Activated CD8-positive, alpha-beta memory T cell treated with anti-CD3 and anti-CD28 coated beads, Interleukin-2, amount 10 ng/mL, durations not matched to agents 7 days and 5 days (primary cell): ENCODE measurements around the gene ABTB1. TPM values are rescaled to one million over a fixed set of nuclear protein-coding genes. Genes with fewer than 3 reads are reported as not detected.

ENCODE experiments used
- ATAC-seq: fragments of 150-1000 bp; cut with Tn5 transposase; one replicate; pipeline ENCODE4 v1.10.0; 2021; ENCODE audit warnings: moderate library complexity
- CTCF ChIA-PET: fragments of 350-600 bp; sonication (Branson Sonifier 250); formaldehyde crosslinking; loops from one replicate; lab custom pipeline; 2021; ENCODE audit warnings: antibody characterized with exemption; lab: Charles Lee
- DNase-seq: peaks from one replicate; pipeline ENCODE4 v3.0.0-alpha.2; 2020
- H3K27ac Mint-ChIP-seq: one replicate; pipeline ENCODE4 v1.8.0; 2021; ENCODE audit warnings: mild to moderate bottlenecking, mixed read lengths
- H3K27me3 Mint-ChIP-seq: one replicate; pipeline ENCODE4 v1.8.0; 2021; ENCODE audit warnings: mixed read lengths
- H3K36me3 Mint-ChIP-seq: one replicate; pipeline ENCODE4 v1.8.0; 2021; ENCODE audit warnings: mild to moderate bottlenecking, mixed read lengths
- H3K4me1 Mint-ChIP-seq: one replicate; pipeline ENCODE4 v1.8.0; 2021; ENCODE audit warnings: mixed read lengths
- H3K4me3 Mint-ChIP-seq: one replicate; pipeline ENCODE4 v1.8.0; 2021; ENCODE audit warnings: mild to moderate bottlenecking, moderate library complexity, mixed read lengths
- H3K9me3 Mint-ChIP-seq: one replicate; pipeline ENCODE4 v1.8.0; 2022; ENCODE audit warnings: low read depth, mixed read lengths
- total RNA-seq, 2 experiments: library from RNA; stranded (reverse); gene quantifications; one replicate each; pipeline ENCODE4 v1.2.3, GENCODE V29; 2021

Gene ABTB1
- total RNA-seq, 2 experiments from 2014 or later, result 16.0 to 19.4 TPM

DNA sequence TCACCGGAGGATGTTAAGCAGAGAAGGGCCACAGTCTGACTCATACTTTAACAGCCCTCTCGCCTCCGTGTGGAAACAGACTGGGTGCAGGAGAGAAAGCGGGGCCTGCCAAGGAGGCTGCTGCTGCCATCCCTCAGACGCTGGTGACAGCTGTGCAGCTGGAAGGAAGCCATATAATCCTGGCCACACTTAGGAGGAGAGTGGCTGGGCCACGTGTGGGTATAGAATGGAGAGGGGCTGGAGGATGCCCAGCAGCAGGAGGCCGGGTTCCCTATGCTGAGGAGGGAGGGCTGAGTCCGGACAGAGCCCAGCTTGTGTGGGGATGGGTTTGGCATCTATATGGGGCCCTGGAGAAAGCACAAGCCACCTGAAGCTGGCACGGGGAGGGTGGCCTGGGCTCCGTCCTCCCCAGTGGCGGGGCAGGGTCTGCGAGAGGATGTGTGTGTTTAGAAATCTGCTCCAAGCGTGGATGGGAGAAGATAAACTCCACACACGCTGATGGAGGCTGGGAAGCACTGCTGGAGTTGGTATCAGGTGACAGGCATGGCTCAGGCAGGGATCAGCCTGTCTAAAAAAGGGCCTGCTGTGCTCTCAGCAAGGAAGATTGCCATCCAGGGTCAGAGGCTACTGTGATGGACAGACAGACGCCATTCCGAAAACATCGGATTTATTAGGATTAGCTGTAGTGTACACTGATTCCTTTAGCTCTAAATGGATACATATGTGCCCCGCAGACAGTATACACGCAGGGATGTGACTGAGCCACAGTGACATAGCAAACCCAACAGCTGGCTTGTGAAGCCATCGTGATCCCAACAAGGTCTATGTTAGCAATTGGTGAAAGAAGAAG, 15.9 kb downstream of the ABTB1 start:
- Mint-ChIP-seq H3K4me3 (no peak overlapping the region), H3K4me1 (peaks cover under 1% of the 10 kb centered on the region), H3K36me3 (no peaks in the 10 kb centered on the region), H3K27me3 (no peaks in the 10 kb centered on the region), H3K27ac (no peak overlapping the region), H3K9me3 (no peaks in the 10 kb centered on the region)
- CTCF ChIA-PET, result interaction anchor here (0.9 to 1.5 kb wide), 2 partner anchors 37 to 143 kb away, joined by 3 to 4 read pairs; no protein-coding TSS in a partner anchor
- ATAC-seq, result no peak
- no peak for DNase-seq

DNA sequence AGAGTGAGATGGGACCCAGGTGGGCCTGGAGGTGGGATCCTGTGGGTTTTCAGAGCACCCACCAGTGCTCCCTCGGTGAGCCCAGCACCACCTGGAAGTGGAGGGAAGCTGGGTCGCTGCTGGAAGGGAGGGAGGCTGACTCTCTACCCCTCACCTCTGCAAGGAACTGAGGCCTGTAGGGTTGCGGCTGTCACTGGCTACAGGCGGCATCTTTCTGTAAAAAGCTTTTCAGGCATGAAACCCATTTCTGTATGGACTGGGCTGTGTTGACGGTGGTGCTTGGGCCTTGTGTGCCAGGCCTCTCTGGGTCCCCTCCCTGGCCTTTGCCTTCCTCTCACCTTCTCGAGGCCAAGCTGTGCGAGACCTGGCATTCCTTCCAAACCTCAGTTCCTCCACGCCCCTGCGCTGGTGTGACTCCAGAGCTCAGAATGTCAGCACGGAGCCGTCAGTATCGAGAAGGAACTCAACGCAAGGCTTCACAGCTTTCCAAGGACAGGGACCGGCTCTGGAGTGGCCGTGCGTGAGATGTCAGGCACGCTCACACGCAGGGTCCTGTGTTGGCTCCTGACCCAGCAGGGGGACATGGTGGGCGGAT, 16.6 kb downstream of the ABTB1 start:
- Mint-ChIP-seq H3K4me3 (no peak overlapping the region), H3K27me3 (no peaks in the 10 kb centered on the region), H3K36me3 (no peaks in the 10 kb centered on the region), H3K27ac (no peak overlapping the region), H3K9me3 (no peaks in the 10 kb centered on the region), H3K4me1 (no peaks in the 10 kb centered on the region)
- ATAC-seq, result no peak
- no peak for DNase-seq
- CTCF ChIA-PET, result interaction anchor here (0.9 to 1.5 kb wide), 2 partner anchors 38 to 143 kb away, joined by 3 to 4 read pairs; no protein-coding TSS in a partner anchor

DNA sequence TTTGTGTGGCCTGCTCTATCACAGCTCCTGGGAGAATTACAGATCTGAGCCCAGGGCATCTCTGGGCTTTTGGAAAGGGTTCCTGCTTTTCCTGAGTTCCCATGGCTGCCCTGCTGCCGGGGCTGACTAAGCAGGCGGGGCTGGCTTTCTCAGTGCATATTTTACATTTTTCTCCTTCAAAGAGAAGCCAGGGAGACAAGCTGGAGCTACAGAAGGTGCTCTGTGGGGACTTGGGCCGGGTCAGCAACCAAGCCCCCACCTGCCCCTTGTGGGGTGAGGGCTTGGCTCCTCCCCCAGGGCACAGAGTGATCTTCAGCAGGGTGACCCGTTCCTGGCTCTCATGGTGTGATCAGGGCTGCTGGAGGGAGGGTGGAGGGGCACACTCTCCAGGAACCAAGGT, 17.4 kb downstream of the ABTB1 start:
- no peak for ATAC-seq
- CTCF ChIA-PET, result no interaction called here

DNA sequence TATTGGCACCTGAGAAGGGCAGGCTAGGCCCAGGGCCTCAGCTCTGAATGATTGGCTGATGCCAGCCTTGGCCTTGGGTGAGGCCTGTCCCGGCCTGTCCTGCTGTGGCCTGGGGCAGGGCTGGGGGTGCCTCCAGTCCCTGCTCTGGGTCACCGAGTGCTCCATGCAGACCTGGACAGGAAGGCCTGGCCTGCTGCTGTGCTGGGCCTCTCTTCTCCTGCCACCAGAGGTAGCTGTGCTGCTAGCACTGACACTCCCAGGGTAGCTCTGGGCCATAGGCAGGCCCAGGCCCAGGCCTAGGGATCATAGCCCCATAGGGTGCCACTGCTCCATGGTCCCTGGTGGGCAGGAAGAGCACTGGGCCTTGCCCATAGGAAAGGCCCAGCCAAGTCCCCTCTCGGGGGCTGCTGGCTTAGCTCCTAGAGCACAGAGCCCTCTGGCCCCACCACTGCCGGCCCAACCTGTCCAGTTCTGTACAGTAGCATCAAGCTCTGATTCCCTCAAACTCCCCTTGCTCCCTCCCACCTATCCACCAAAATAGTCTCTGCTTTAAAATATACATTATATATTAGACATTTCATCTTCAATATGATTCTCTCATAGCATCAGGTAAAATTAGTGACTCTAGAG, 18.2 kb downstream of the ABTB1 start:
- no peaks in the 10 kb centered on the region for H3K9me3 Mint-ChIP-seq
- no peak overlapping the region for H3K27ac Mint-ChIP-seq
- H3K27me3 Mint-ChIP-seq, result no peaks in the 10 kb centered on the region
- peak; percentile 52 for ATAC-seq
- CTCF ChIA-PET, result interaction anchor here (1.0 to 1.2 kb wide), 3 partner anchors 42 to 141 kb away, joined by 3 to 5 read pairs (median 4); partner anchors contain the start of gene MCM2
- H3K36me3 Mint-ChIP-seq, result no peaks in the 10 kb centered on the region
- H3K4me3 Mint-ChIP-seq, result no peak overlapping the region
- no peaks in the 10 kb centered on the region for H3K4me1 Mint-ChIP-seq
- DNase-seq, result no peak

More for the DNA sequence above, 17.4 kb downstream of the ABTB1 start:
- Mint-ChIP-seq H3K27me3 (no peaks in the 10 kb centered on the region), H3K4me3 (no peak overlapping the region), H3K4me1 (no peaks in the 10 kb centered on the region), H3K9me3 (no peaks in the 10 kb centered on the region), H3K27ac (no peak overlapping the region), H3K36me3 (no peaks in the 10 kb centered on the region)
- no peak for DNase-seq

DNA sequence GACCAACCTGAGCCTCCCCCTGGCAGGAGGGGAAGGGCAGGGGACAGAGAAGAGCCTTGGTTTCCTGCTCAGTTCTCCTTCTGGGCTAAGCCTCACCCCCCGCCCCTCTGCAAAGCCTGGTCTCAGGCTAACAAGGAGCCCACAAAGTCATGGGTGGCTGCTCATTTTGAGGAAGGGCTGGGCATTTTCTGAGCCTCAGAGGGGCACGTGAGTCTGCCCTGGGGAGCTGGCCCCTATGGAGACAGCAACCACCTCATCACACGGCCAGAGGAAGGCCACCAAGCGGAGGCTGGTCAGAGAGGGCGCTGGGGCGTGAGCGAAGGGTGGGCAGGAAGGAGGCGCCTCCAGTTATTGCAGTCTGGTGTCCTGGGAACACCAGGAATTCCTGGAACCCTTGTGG, 18.7 kb downstream of the ABTB1 start:
- H3K4me3 Mint-ChIP-seq, result no peak overlapping the region
- H3K4me1 Mint-ChIP-seq, result no peaks in the 10 kb centered on the region
- no peaks in the 10 kb centered on the region for H3K9me3 Mint-ChIP-seq
- ATAC-seq (no peak), DNase-seq (no peak)
- no peaks in the 10 kb centered on the region for H3K27me3 Mint-ChIP-seq
- CTCF ChIA-PET, result interaction anchor here (1.0 to 1.2 kb wide), 3 partner anchors 42 to 140 kb away, joined by 3 to 5 read pairs (median 4); partner anchors contain the start of gene MCM2
- H3K27ac Mint-ChIP-seq, result no peak overlapping the region
- no peaks in the 10 kb centered on the region for H3K36me3 Mint-ChIP-seq

DNA sequence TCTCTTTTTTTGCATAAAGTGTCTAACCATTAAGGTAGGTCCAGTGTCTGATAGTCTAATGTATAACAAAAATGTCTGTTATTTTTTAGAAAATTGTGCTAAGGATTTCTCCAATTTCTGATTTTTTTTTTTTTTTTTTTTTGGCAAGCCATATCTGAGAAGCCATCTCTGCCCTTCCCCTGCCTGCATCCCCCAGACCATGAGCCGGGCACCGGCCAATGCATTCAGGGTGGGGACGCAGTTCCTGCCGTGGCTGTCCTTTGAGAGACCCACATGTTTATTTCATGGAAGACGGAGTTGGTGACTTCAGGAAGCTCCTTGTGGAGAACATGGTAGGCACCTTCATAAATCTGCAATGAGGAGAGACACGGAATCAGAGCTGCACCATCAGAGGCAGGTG, 19.2 kb downstream of the ABTB1 start:
- DNase-seq, result no peak
- CTCF ChIA-PET, result no interaction called here
- H3K4me1 Mint-ChIP-seq, result peaks cover 4% of the 10 kb centered on the region
- H3K36me3 Mint-ChIP-seq, result no peaks in the 10 kb centered on the region
- no peak overlapping the region for H3K4me3 Mint-ChIP-seq
- H3K9me3 Mint-ChIP-seq, result no peaks in the 10 kb centered on the region
- no peaks in the 10 kb centered on the region for H3K27me3 Mint-ChIP-seq
- no peak for ATAC-seq
- no peak overlapping the region for H3K27ac Mint-ChIP-seq

DNA sequence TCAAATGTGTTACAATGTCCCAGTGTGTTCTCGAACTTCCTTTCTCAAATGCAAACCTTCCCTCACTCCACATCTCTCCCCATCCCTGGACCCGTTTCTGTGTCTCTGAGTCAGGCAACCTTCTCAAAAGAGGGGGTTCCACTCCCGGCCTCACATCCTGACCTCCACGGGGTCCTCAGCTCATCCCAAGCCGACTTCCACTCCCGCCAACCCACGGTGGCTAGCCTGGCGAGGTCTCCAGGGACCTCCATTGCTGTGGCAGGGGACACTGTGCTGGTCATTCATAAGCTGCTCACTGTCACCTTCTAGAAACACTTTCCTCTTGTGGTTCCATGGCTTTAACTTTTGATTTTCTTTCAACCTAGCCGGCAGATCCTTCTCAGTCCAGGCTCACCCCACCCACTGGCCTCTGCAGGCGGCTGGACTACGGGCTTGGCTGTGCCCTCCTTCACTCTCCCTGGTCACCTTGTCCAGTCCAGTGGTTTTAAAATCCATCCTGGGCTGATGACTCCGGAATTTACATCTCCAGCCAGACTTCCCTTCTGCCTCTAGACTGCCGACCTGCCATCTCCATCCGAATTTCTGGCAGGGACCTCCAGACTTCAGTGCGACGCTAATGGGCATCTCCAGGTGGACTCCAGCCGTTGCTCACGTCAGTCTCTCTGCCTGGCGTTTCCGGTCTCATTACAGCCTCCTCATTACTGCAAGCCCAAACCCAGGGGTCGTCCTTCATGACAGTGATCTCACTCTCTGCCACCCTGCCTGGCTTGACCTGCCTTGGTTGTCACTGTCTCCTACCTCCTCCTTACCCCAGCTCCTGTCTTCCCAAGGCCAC, 20.0 kb downstream of the ABTB1 start:
- Mint-ChIP-seq H3K36me3 (no peaks in the 10 kb centered on the region), H3K27ac (no peak overlapping the region)
- DNase-seq, result no peak

DNA sequence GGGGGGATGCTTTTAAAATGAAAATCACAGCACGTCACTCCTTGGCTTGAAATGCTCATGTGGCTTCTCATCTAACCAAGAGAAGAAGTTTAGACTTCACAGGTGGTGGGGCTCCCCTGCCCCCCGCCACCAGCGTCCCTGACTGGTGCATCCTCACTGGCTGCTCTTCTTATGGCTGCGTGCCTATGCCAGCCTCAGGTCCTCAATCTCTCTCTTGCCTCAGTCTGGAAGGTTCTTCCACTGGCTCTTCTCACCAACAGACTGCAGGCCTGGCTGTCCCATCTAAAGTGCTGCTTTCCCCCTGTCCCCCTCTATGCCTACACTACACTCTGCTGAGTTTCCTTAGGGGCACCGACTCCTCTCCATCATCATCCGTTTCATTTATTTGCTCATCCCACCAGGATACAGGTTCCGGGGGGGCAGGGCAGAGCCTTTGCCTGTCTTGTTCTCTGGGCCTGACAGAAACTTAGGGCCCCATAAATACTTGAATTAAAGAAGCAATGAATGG, 20.6 kb downstream of the ABTB1 start:
- CTCF ChIA-PET, result interaction anchor here (1.1 to 4.2 kb wide), 5 partner anchors 10 to 139 kb away, joined by 3 to 29 read pairs (median 5); no protein-coding TSS in a partner anchor
- H3K27ac Mint-ChIP-seq, result no peak overlapping the region
- H3K27me3 Mint-ChIP-seq, result no peaks in the 10 kb centered on the region
- ATAC-seq (no peak), DNase-seq (no peak)
- H3K9me3 Mint-ChIP-seq, result no peaks in the 10 kb centered on the region
- no peak overlapping the region for H3K4me3 Mint-ChIP-seq
- H3K36me3 Mint-ChIP-seq, result no peaks in the 10 kb centered on the region
- peaks cover 8% of the 10 kb centered on the region for H3K4me1 Mint-ChIP-seq

More for the DNA sequence above, 20.0 kb downstream of the ABTB1 start:
- Mint-ChIP-seq H3K27me3 (no peaks in the 10 kb centered on the region), H3K4me3 (no peak overlapping the region), H3K4me1 (peaks cover 8% of the 10 kb centered on the region), H3K9me3 (no peaks in the 10 kb centered on the region)
- no peak for ATAC-seq
- CTCF ChIA-PET, result no interaction called here

DNA sequence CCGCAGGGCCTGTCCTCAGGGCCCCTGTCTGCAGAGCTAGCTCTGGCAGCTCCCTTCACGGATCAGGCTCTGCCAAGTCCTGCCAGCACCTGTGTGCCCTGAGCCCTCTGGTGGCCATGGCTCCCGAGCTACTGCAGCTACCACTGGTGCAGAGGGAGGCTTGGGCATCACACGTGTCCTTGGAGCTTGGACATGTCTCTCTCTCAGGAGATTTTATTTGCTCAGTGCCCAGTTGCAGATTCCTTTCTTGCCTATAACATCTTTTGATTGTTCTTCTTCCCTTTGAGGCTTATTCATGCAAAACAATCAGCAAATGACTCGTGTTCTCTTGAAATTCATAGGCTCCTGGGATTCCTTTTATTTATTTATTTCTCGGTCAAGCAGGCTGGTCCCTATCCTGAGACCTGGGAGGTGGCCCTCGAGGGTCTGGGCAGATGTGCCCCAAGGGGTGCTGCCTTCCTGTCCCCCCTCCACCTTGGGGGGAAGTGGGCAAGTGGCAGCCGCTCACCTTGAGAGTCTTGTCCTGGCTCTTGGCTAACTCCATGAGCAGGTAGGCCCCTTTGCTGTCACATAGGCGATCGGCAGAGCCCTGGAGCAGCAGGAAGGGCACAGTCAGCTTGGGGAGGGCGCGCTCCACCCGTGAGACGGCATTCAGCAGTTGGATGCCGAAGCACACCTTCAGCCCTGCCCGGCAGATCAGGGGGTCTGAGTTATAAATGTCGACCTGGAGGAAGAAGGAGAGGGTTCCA, 21.9 kb downstream of the ABTB1 start:
- H3K27ac Mint-ChIP-seq, result no peak overlapping the region
- peak; percentile 62 for ATAC-seq
- CTCF ChIA-PET, result interaction anchor here (1.0 to 4.2 kb wide), 12 partner anchors 12 to 141 kb away, joined by 3 to 29 read pairs (median 5); partner anchors contain the start of gene TPRA1
- H3K36me3 Mint-ChIP-seq, result no peaks in the 10 kb centered on the region
- peak; percentile 66 for DNase-seq
- peaks cover 8% of the 10 kb centered on the region for H3K4me1 Mint-ChIP-seq
- no peak overlapping the region for H3K4me3 Mint-ChIP-seq
- no peaks in the 10 kb centered on the region for H3K9me3 Mint-ChIP-seq
- no peaks in the 10 kb centered on the region for H3K27me3 Mint-ChIP-seq

DNA sequence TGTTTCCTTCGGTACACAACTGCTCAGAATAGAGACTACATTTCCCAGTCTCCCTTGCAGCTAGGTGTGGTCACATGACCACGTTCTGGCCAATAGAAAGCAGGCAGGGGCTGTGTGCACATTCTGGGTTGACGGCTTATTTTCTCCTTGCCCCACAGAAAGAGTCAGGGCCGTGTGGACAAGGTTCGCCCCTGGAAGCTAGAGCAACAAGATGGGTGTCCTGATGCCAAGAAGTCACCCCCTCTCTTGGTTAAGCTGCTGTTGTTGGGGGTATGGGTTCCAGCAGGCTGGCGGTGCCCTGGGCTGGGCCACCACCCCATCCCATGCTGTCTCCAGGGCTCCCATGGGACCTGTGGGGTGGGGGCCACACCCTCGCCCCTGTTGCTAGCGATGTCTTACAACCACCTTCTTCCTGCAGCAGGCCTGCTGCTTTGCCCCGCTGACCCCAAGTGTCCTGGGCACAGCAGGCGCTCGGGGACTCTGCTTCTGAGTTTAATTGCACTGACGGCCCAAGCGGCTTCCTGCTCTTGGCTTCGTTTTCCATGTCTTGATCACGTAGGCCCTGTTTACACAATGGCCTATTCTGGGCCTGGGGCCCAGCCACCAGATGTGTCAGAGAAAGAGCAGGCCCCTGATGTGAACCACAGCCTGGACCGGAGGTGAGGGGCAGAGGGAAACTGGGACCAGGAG, 24.9 kb downstream of the ABTB1 start:
- no peak overlapping the region for H3K27ac Mint-ChIP-seq
- DNase-seq (peak; percentile 76), ATAC-seq (peak; percentile 85)
- H3K27me3 Mint-ChIP-seq, result no peaks in the 10 kb centered on the region
- CTCF ChIA-PET, result interaction anchor here (0.7 to 4.2 kb wide), 9 partner anchors 9 to 436 kb away, joined by 3 to 29 read pairs (median 4); partner anchors contain the start of gene ABTB1
- no peaks in the 10 kb centered on the region for H3K36me3 Mint-ChIP-seq
- H3K9me3 Mint-ChIP-seq, result no peaks in the 10 kb centered on the region
- H3K4me1 Mint-ChIP-seq, result peaks cover 8% of the 10 kb centered on the region
- H3K4me3 Mint-ChIP-seq, result no peak overlapping the region

DNA sequence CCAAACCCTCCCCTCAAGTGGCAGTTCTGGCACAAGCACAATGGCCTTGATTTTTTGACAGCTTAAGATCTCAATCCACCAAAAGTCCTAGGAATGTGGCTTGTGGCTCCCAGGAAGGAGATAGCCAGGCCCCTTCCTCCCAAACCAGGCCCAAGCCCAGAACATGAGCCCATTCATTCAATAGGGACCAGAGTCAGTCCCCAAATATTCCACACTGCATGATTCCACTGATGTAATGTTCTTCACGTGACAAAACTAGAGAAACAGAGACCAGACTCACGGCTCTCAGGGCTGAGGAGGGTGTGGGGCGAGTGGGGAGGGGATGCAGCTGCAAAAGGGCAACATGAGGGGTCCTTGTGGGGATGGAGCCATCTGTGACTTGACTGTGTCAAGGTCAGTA, 25.5 kb downstream of the ABTB1 start:
- CTCF ChIA-PET, result interaction anchor here (1.4 to 1.7 kb wide), 2 partner anchors 8 to 123 kb away, joined by 3 to 4 read pairs; no protein-coding TSS in a partner anchor
- Mint-ChIP-seq H3K27ac (no peak overlapping the region), H3K9me3 (no peaks in the 10 kb centered on the region), H3K36me3 (no peaks in the 10 kb centered on the region), H3K27me3 (no peaks in the 10 kb centered on the region), H3K4me3 (no peak overlapping the region), H3K4me1 (peaks cover 8% of the 10 kb centered on the region)
- no peak for ATAC-seq
- DNase-seq, result no peak
